GM12891 (cell line): ENCODE data around the gene MAML2.

Experiments
- POLR2A ChIP-seq: IDR thresholded peaks from 2 replicates; pipeline ENCODE4 v1.6.1; 2011; ENCODE audit warnings: low read depth, low read length, control low read depth
- POLR2AphosphoS5 ChIP-seq: IDR thresholded peaks from 2 replicates; pipeline ENCODE4 v1.6.1; 2011; ENCODE audit warnings: low read depth, low read length, control low read depth

- TF ChIP-seq POLR2AphosphoS5 = no peak
- no peak for TF ChIP-seq POLR2A
Observed at GRCh38 chr11:96189351-96189750, 153.6 kb downstream of the MAML2 start.
